HAP-1 (cell line): Measurements from ENCODE around the gene TNFAIP8L1.

ENCODE experiments used
- DNase-seq, 2 experiments: peaks; one replicate each; pipeline ENCODE4 v3.0.0-alpha.2; 2016 to 2020; ENCODE audit warnings: low spot score in 2 of 2
- H3K27me3 ChIP-seq: fragments of 250-450 bp; sonication (Bioruptor Pico); 2 replicates; pipeline ENCODE4 v1.5.1; 2020; ENCODE audit warnings: low read depth, mild to moderate bottlenecking, moderate library complexity
- H3K36me3 ChIP-seq: fragments of 250-450 bp; sonication (Bioruptor Pico); replicated peaks from 2 replicates; pipeline ENCODE4 v1.5.1; 2020; ENCODE audit warnings: mild to moderate bottlenecking
- H3K4me1 ChIP-seq: fragments of 250-450 bp; sonication (Bioruptor Pico); 2 replicates; pipeline ENCODE4 v1.5.1; 2020; ENCODE audit warnings: mild to moderate bottlenecking
- H3K4me3 ChIP-seq: fragments of 250-450 bp; sonication (Bioruptor Pico); 2 replicates; pipeline ENCODE4 v1.5.1; 2020; ENCODE audit warnings: mild to moderate bottlenecking, moderate library complexity
- H3K9me3 ChIP-seq: fragments of 250-450 bp; sonication (Bioruptor Pico); 2 replicates; pipeline ENCODE4 v1.5.1; 2020; ENCODE audit warnings: mild to moderate bottlenecking, moderate library complexity
- in situ Hi-C: fragments of 300-500 bp; cut with MboI; formaldehyde crosslinking; loops from 3 replicates; pipeline ENCODE4 v1.14.3; 2020; ENCODE audit warnings: low sequenced_read_pairs, inconsistent platforms, mixed read lengths

TNFAIP8L1 gene

GRCh38 chr19:4700693-4700970, 61.3 kb downstream of the TNFAIP8L1 start:
- Histone ChIP-seq H3K9me3 (no peaks in the 10 kb centered on the region), H3K4me1 (peaks cover 5% of the 10 kb centered on the region; the same call in 1 of the 2 replicates), H3K4me3 (no peak overlapping the region), H3K36me3 (peaks cover 55% of the 10 kb centered on the region), H3K27me3 (no peaks in the 10 kb centered on the region)
- no peak for DNase-seq
- in situ Hi-C loops, result no loop called here

DNA sequence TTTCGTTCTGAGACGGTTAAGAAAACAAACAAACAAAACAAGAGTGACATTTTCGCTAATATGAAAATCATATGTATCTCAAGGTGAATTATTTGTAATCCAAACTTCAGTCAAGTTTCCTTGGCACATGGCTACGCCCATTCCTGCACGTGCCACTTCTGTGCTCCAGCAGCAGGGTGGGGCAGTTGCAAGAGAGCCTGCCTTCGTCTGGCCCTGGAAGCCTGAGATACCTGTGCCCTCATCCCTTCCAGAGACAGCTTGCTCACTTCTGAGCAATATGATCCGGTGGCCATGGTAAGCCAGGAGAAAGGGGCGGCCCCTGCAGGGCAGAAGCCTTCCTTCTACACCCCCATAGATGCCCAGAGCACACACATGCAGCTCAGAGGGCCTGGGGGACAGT, 62.2 kb downstream of the TNFAIP8L1 start:
- in situ Hi-C loops, result no loop called here
- DNase-seq, result no peak
- H3K9me3 ChIP-seq, result no peaks in the 10 kb centered on the region
- H3K4me3 ChIP-seq, result no peak overlapping the region
- H3K36me3 ChIP-seq, result peaks cover 50% of the 10 kb centered on the region
- no peaks in the 10 kb centered on the region for H3K27me3 ChIP-seq
- H3K4me1 ChIP-seq, result peaks cover 3% of the 10 kb centered on the region; the same call in 1 of the 2 replicates

- no peak overlapping the region for H3K4me3 ChIP-seq
- no peaks in the 10 kb centered on the region for H3K27me3 ChIP-seq
- in situ Hi-C loops, result no loop called here
- H3K9me3 ChIP-seq, result no peaks in the 10 kb centered on the region
- DNase-seq, result no peak
- peaks cover 43% of the 10 kb centered on the region for H3K36me3 ChIP-seq
- H3K4me1 ChIP-seq, result no peaks in the 10 kb centered on the region
These were observed 63.4 kb downstream of the TNFAIP8L1 start for GRCh38 chr19:4702764-4703163.

- in situ Hi-C loops, result no loop called here
- Histone ChIP-seq H3K27me3 (no peaks in the 10 kb centered on the region), H3K4me3 (no peak overlapping the region), H3K9me3 (no peaks in the 10 kb centered on the region), H3K36me3 (peaks cover 41% of the 10 kb centered on the region), H3K4me1 (no peaks in the 10 kb centered on the region)
- no peak for DNase-seq
These were observed 64.5 kb downstream of the TNFAIP8L1 start for GRCh38 chr19:4703671-4704316.

GRCh38 chr19:4704317-4704673, 65.0 kb downstream of the TNFAIP8L1 start:
- in situ Hi-C loops, result no loop called here
- H3K9me3 ChIP-seq, result no peaks in the 10 kb centered on the region
- peaks cover 41% of the 10 kb centered on the region for H3K36me3 ChIP-seq
- no peaks in the 10 kb centered on the region for H3K27me3 ChIP-seq
- DNase-seq, result no peak
- H3K4me3 ChIP-seq, result no peak overlapping the region
- H3K4me1 ChIP-seq, result no peaks in the 10 kb centered on the region
